Mucosa of descending colon (tissue), 3 donors: ENCODE measurements around the gene ITSN1. TPM values are rescaled to one million over a fixed set of nuclear protein-coding genes. Genes with fewer than 3 reads are reported as not detected.

Source experiments
- ATAC-seq: fragments of 200-7000 bp; cut with Tn5 transposase; one replicate; pipeline ENCODE4 v1.9.1; 2020; ENCODE audit warnings: mild to moderate bottlenecking, moderate library complexity
- DNase-seq, 3 donors: peaks; one replicate each; pipeline ENCODE4 v3.0.0-alpha.2; 2020
- H3K36me3 ChIP-seq: fragments of 200-600 bp; one replicate; pipeline ENCODE4 v1.8.0; 2021; ENCODE audit warnings: low read depth, mild to moderate bottlenecking
- H3K4me1 ChIP-seq: fragments of 200-600 bp; one replicate; pipeline ENCODE4 v1.8.0; 2021; ENCODE audit warnings: low read depth, mild to moderate bottlenecking
- H3K4me3 ChIP-seq: fragments of 200-600 bp; one replicate; pipeline ENCODE4 v1.8.0; 2021; ENCODE audit warnings: mild to moderate bottlenecking
- H3K9me3 ChIP-seq: fragments of 200-600 bp; one replicate; pipeline ENCODE4 v1.8.0; 2021; ENCODE audit warnings: mild to moderate bottlenecking
- CTCF ChIP-seq: fragments of 200-600 bp; IDR thresholded peaks from one replicate; pipeline ENCODE4 v1.8.0; 2022; ENCODE audit warnings: antibody characterized with exemption, mild to moderate bottlenecking
- intact Hi-C, 2 donors: fragments of 100-400 bp; cut with DNase I in 1 of 2; cut with micrococcal nuclease in 1 of 2; formaldehyde crosslinking; loops; one replicate each; pipeline versions ENCODE4 v1.11.0 to v1.11.1; 2022; cut with DNase I, micrococcal nuclease
- total RNA-seq, 3 donors: library from RNA; stranded (reverse); fragmentation: NEBNext Ultra II Directional in 2 of 3; extraction: Animal tissue kit (Norgen Biotek cat#: 25700) in 2 of 3; gene quantifications; one replicate each; pipeline versions ENCODE4 v1.2.1 to v1.2.4, GENCODE V29; 2021 to 2023
- donor health status: DM: no; HTN: no; CAD: no; lungs with moderate emphysema.
- donor health status: DM: no; HTN: no; CAD: no.
- donor health status: DM: no; HTN: yes; CAD: no.

The ITSN1 gene
- total RNA-seq, 3 donors from 2014 or later, result 35.6 to 54.8 (median 45.3) TPM

DNA sequence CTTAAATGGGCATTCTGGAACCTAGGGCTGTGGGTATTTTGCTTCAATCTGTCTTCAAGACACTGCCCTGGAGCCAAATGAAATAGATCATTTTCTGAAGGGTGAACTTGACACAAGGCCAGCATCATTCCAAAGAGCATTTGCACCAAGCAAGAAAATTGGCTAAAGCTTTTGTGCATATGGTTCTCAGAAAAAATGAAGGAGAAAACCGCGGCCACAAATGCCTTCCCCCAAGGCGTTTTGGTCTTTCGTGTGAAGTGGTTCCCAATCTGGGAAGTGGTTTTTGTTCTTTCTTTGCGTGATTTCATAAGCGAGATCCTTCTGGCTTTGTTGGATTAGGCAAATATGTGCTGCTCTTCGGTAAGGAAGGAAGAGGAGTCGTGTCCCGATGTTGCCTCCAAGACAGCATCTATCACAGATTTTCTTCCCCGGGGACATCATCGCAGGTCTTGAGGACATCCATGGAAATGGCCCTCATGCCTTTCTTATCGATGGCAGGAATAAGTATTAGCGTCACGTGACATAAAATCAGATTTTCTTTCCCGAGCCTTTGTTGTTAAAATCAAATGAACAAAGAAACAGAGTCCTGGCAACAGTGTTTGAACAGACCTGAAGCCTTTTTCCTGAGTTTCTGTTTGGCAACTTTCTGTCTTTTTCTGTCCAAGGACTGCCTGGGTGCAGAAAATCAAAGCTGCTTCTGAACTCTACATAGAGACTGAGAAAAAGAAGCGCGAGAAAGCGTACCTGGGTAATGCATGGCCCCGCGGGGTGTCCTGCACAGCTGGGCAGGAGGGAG is 242.3 kb downstream of the ITSN1 start:
- H3K36me3 ChIP-seq, result no peaks in the 10 kb centered on the region

GRCh38 chr21:33885172-33885514 is 242.8 kb downstream of the ITSN1 start:
- H3K4me1 ChIP-seq, result no peaks in the 10 kb centered on the region
- intact Hi-C loops, result no loop called here
- DNase-seq (no peak), ATAC-seq (no peak)
- TF ChIP-seq CTCF, result no peak
- H3K4me3 ChIP-seq, result no peak overlapping the region
- no peaks in the 10 kb centered on the region for H3K9me3 ChIP-seq
- H3K36me3 ChIP-seq, result no peaks in the 10 kb centered on the region

More for the DNA sequence above, 242.3 kb downstream of the ITSN1 start:
- H3K4me1 ChIP-seq, result no peaks in the 10 kb centered on the region
- no peak for TF ChIP-seq CTCF
- intact Hi-C loops, result no loop called here
- ATAC-seq (no peak), DNase-seq (no peak)
- no peaks in the 10 kb centered on the region for H3K9me3 ChIP-seq
- H3K4me3 ChIP-seq, result no peak overlapping the region

- Histone ChIP-seq H3K9me3 (no peaks in the 10 kb centered on the region), H3K4me3 (no peak overlapping the region), H3K4me1 (no peaks in the 10 kb centered on the region), H3K36me3 (no peaks in the 10 kb centered on the region)
- ATAC-seq, result no peak
- intact Hi-C loops, result no loop called here
- no peak for TF ChIP-seq CTCF
- no peak for DNase-seq
These were observed 244.0 kb downstream of the ITSN1 start for GRCh38 chr21:33886321-33886720.

DNA sequence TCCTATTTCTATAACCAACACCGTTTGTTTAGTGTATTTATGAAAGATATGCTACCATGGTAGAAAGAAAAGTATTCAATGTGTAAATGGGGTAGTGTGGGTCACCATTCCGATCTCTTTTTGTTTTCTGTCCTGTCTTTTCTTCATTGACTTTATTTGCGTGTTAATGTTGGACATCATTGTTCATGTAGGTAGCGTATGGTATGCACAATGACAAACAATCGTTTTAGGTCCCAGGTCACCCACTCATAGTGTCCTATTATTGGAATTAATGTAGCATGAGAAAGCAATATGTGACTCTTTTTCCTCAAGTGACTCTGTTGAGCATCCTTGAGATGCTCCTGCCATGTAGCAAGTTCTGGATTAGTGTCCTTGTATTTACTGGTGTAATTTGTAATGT is 247.9 kb downstream of the ITSN1 start:
- TF ChIP-seq CTCF, result no peak
- peaks cover 6% of the 10 kb centered on the region for H3K4me1 ChIP-seq
- intact Hi-C loops, result loop anchor here in 1 of 2 donors (10.0 kb wide), 1 partner anchor 245 kb away; the partner anchor contains the start of genes CRYZL1 and ITSN1
- H3K4me3 ChIP-seq, result no peak overlapping the region
- no peak for DNase-seq
- no peaks in the 10 kb centered on the region for H3K36me3 ChIP-seq
- ATAC-seq, result no peak
- H3K9me3 ChIP-seq, result no peaks in the 10 kb centered on the region

DNA sequence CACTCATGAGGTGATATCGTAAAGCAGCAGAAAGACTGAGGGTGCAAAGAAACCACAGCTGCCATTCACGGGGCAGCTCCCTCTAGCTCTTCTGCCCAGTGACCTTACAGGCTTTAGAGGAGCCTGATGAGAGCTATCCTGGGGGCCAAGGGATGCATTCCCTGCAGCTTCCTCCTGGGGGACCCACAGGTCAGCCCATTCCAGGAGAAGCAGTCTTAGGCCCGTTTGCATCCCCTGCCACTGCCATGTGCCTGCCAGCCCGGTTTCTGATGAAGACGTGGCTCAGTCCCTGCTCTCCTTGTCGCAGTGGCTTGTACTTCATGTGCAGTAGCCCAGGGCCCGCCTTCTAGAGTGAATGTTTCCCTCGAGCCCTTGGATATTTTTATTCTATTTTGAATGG is 250.6 kb downstream of the ITSN1 start:
- no peaks in the 10 kb centered on the region for H3K36me3 ChIP-seq
- H3K9me3 ChIP-seq, result no peaks in the 10 kb centered on the region
- intact Hi-C loops, result loop anchor here in 1 of 2 donors (10.0 kb wide), 1 partner anchor 248 kb away; the partner anchor contains the start of genes CRYZL1 and ITSN1
- no peak overlapping the region for H3K4me3 ChIP-seq
- ATAC-seq, result no peak
- no peak for TF ChIP-seq CTCF
- H3K4me1 ChIP-seq, result peaks cover 6% of the 10 kb centered on the region
- DNase-seq, result no peak
